T-helper 2 cell treated with Interferon-gamma antibody and Interleukin-4, amounts not matched to agents 5 μg/mL and 100 μg/mL, for 36 hours (primary cell): Measurements from ENCODE around the gene SLC25A19.
"Not testable (repeated sequence)": the region's sequence is repeated elsewhere in the genome, so short reads cannot be mapped to it uniquely, and the experiment has no call there.

ENCODE experiments used
- DNase-seq: peaks from one replicate; pipeline ENCODE4 v3.0.0; 2021; ENCODE audit warnings: low spot score
- H3K27ac Mint-ChIP-seq: one replicate; pipeline ENCODE4 v1.8.0; 2021; ENCODE audit warnings: mild to moderate bottlenecking, mixed read lengths
- H3K27me3 Mint-ChIP-seq: one replicate; pipeline ENCODE4 v1.8.0; 2021; ENCODE audit warnings: low read depth, mixed read lengths
- H3K36me3 Mint-ChIP-seq: one replicate; pipeline ENCODE4 v1.8.0; 2021; ENCODE audit warnings: low read depth, mixed read lengths
- H3K4me1 Mint-ChIP-seq: one replicate; pipeline ENCODE4 v1.8.0; 2021; ENCODE audit warnings: low read depth, mixed read lengths
- H3K4me3 Mint-ChIP-seq: one replicate; pipeline ENCODE4 v1.8.0; 2022; ENCODE audit warnings: mild to moderate bottlenecking, moderate library complexity, mixed read lengths
- H3K9me3 Mint-ChIP-seq: one replicate; pipeline ENCODE4 v1.8.0; 2021; ENCODE audit warnings: mixed read lengths

SLC25A19 gene

GRCh38 chr17:75288359-75288758 is 874 bp downstream of the SLC25A19 start:
- peak overlapping the region; percentile 99 for H3K4me3 Mint-ChIP-seq
- no peaks in the 10 kb centered on the region for H3K27me3 Mint-ChIP-seq
- H3K4me1 Mint-ChIP-seq: peaks cover 7% of the 10 kb centered on the region
- no peak for DNase-seq
- no peaks in the 10 kb centered on the region for H3K9me3 Mint-ChIP-seq
- peak overlapping the region; percentile 100 for H3K27ac Mint-ChIP-seq
- peaks cover 25% of the 10 kb centered on the region for H3K36me3 Mint-ChIP-seq

- H3K27ac Mint-ChIP-seq: no peak overlapping the region
Measured at GRCh38 chr17:75287221-75287620, 2.0 kb downstream of the SLC25A19 start.

GRCh38 chr17:75285123-75285522 is 4.1 kb downstream of the SLC25A19 start:
- Mint-ChIP-seq H3K36me3 (peaks cover 33% of the 10 kb centered on the region), H3K9me3 (no peaks in the 10 kb centered on the region), H3K4me1 (peaks cover 7% of the 10 kb centered on the region), H3K4me3 (no peak overlapping the region), H3K27ac (no peak overlapping the region), H3K27me3 (no peaks in the 10 kb centered on the region)
- no peak for DNase-seq

More at GRCh38 chr17:75287221-75287620, 2.0 kb downstream of the SLC25A19 start:
- Mint-ChIP-seq H3K4me1 (peaks cover 7% of the 10 kb centered on the region), H3K9me3 (no peaks in the 10 kb centered on the region), H3K36me3 (peaks cover 27% of the 10 kb centered on the region), H3K27me3 (no peaks in the 10 kb centered on the region), H3K4me3 (peak overlapping the region; percentile 48)
- DNase-seq: no peak

GRCh38 chr17:75280189-75280588 is 9.0 kb downstream of the SLC25A19 start:
- DNase-seq, H3K27me3 Mint-ChIP-seq, H3K27ac Mint-ChIP-seq, H3K9me3 Mint-ChIP-seq, H3K4me3 Mint-ChIP-seq, H3K4me1 Mint-ChIP-seq: not testable (repeated sequence)
- H3K36me3 Mint-ChIP-seq: peaks cover 20% of the 10 kb centered on the region

- H3K4me3 Mint-ChIP-seq: no peak overlapping the region
- no peaks in the 10 kb centered on the region for H3K27me3 Mint-ChIP-seq
- no peak for DNase-seq
- peaks cover 12% of the 10 kb centered on the region for H3K4me1 Mint-ChIP-seq
- H3K27ac Mint-ChIP-seq: no peak overlapping the region
- H3K9me3 Mint-ChIP-seq: no peaks in the 10 kb centered on the region
- H3K36me3 Mint-ChIP-seq: peaks cover 24% of the 10 kb centered on the region
Measured at GRCh38 chr17:75277664-75278071, 11.6 kb downstream of the SLC25A19 start.

GRCh38 chr17:75273977-75274708 is 15.1 kb downstream of the SLC25A19 start:
- H3K9me3 Mint-ChIP-seq: no peaks in the 10 kb centered on the region
- peaks cover 23% of the 10 kb centered on the region for H3K4me1 Mint-ChIP-seq
- H3K27me3 Mint-ChIP-seq: no peaks in the 10 kb centered on the region
- DNase-seq: no peak
- peak overlapping the region; percentile 3 for H3K27ac Mint-ChIP-seq
- peaks cover 23% of the 10 kb centered on the region for H3K36me3 Mint-ChIP-seq
- H3K4me3 Mint-ChIP-seq: peak overlapping the region; percentile 13

- Mint-ChIP-seq H3K9me3 (no peaks in the 10 kb centered on the region), H3K27ac (peak overlapping the region; percentile 70), H3K27me3 (no peaks in the 10 kb centered on the region), H3K36me3 (peaks cover 21% of the 10 kb centered on the region), H3K4me1 (peaks cover 29% of the 10 kb centered on the region), H3K4me3 (peak overlapping the region; percentile 81)
- no peak for DNase-seq
Measured at GRCh38 chr17:75272848-75273184, 16.4 kb downstream of the SLC25A19 start.

- H3K27ac Mint-ChIP-seq: peak overlapping the region; percentile 84
- H3K27me3 Mint-ChIP-seq: no peaks in the 10 kb centered on the region
- H3K4me3 Mint-ChIP-seq: peak overlapping the region; percentile 81
- H3K36me3 Mint-ChIP-seq: peaks cover 23% of the 10 kb centered on the region
- no peaks in the 10 kb centered on the region for H3K9me3 Mint-ChIP-seq
- peaks cover 30% of the 10 kb centered on the region for H3K4me1 Mint-ChIP-seq
- no peak for DNase-seq
Measured at GRCh38 chr17:75271955-75272847, 17.0 kb downstream of the SLC25A19 start.

GRCh38 chr17:75271233-75271954 is 17.8 kb downstream of the SLC25A19 start:
- Mint-ChIP-seq H3K4me1 (peaks cover 30% of the 10 kb centered on the region), H3K36me3 (peaks cover 27% of the 10 kb centered on the region), H3K27me3 (no peaks in the 10 kb centered on the region), H3K9me3 (no peaks in the 10 kb centered on the region), H3K27ac (peak overlapping the region; percentile 84), H3K4me3 (peak overlapping the region; percentile 81)
- peak; percentile 90 for DNase-seq

- no peak for DNase-seq
- no peaks in the 10 kb centered on the region for H3K9me3 Mint-ChIP-seq
- H3K27me3 Mint-ChIP-seq: no peaks in the 10 kb centered on the region
- H3K4me3 Mint-ChIP-seq: peak within 1 kb of the TSS; percentile 86
- peak within 1 kb of the TSS; percentile 91 for H3K27ac Mint-ChIP-seq
- peaks cover 30% of the 10 kb centered on the region for H3K4me1 Mint-ChIP-seq
- H3K36me3 Mint-ChIP-seq: peaks cover 29% of the 10 kb centered on the region
Measured at GRCh38 chr17:75270966-75271232, 18.3 kb downstream of the SLC25A19 start, which contains the start of gene MIF4GD. Gene MIF4GD, minus strand, starts transcription at chr17:75271231. Its CDS starts 1,036 bp downstream, at chr17:75270195.

- Mint-ChIP-seq H3K27ac (peak overlapping the region; percentile 91), H3K9me3 (no peaks in the 10 kb centered on the region), H3K4me3 (peak overlapping the region; percentile 86), H3K27me3 (no peaks in the 10 kb centered on the region), H3K36me3 (peaks cover 31% of the 10 kb centered on the region), H3K4me1 (peaks cover 30% of the 10 kb centered on the region)
- DNase-seq: peak; percentile 78
Measured at GRCh38 chr17:75270218-75270965, 18.8 kb downstream of the SLC25A19 start.

- Mint-ChIP-seq H3K27ac (peak overlapping the region; percentile 91), H3K27me3 (no peaks in the 10 kb centered on the region), H3K9me3 (no peaks in the 10 kb centered on the region), H3K36me3 (peaks cover 28% of the 10 kb centered on the region), H3K4me3 (peak overlapping the region; percentile 86), H3K4me1 (peaks cover 30% of the 10 kb centered on the region)
- no peak for DNase-seq
Measured at GRCh38 chr17:75269844-75270217, 19.4 kb downstream of the SLC25A19 start.

- Mint-ChIP-seq H3K4me1 (peaks cover 25% of the 10 kb centered on the region), H3K27ac (no peak overlapping the region), H3K27me3 (no peaks in the 10 kb centered on the region), H3K9me3 (no peaks in the 10 kb centered on the region), H3K36me3 (peaks cover 28% of the 10 kb centered on the region), H3K4me3 (no peak overlapping the region)
- no peak for DNase-seq
Measured at GRCh38 chr17:75267411-75268232, 21.6 kb downstream of the SLC25A19 start.
